GM21381 (cell line): ENCODE results near the gene GPR158.

Experiments used
- ATAC-seq: cut with Tn5 transposase; IDR thresholded peaks from one replicate; pipeline ENCODE4 v1.9.1; 2021; ENCODE audit warnings: mild to moderate bottlenecking, moderate library complexity; ENCODE audit not compliant: unreplicated experiment

GPR158 gene

GRCh38 chr10:25388188-25388861, 213.5 kb downstream of the GPR158 start:
- no peak for ATAC-seq

- no peak for ATAC-seq
Observed at GRCh38 chr10:25388862-25389206, 214.0 kb downstream of the GPR158 start.

- ATAC-seq: no peak
Observed at GRCh38 chr10:25390733-25391132, 215.9 kb downstream of the GPR158 start.

GRCh38 chr10:25392132-25392531, 217.3 kb downstream of the GPR158 start:
- no peak for ATAC-seq

- no peak for ATAC-seq
Observed at GRCh38 chr10:25393621-25394020, 218.8 kb downstream of the GPR158 start.

- ATAC-seq: no peak
Observed at GRCh38 chr10:25398680-25399079, 223.9 kb downstream of the GPR158 start.

- ATAC-seq: no peak
Observed at GRCh38 chr10:25405871-25406270, 231.1 kb downstream of the GPR158 start.

- no peak for ATAC-seq
Observed at GRCh38 chr10:25417611-25418010, 242.8 kb downstream of the GPR158 start.

GRCh38 chr10:25425776-25426175, 251.0 kb downstream of the GPR158 start:
- no peak for ATAC-seq

- ATAC-seq: no peak
Observed at GRCh38 chr10:25436431-25436830, 261.6 kb downstream of the GPR158 start.

- no peak for ATAC-seq
Observed at GRCh38 chr10:25441270-25441669, 266.5 kb downstream of the GPR158 start.

GRCh38 chr10:25444266-25444665, 269.5 kb downstream of the GPR158 start:
- ATAC-seq: no peak

GRCh38 chr10:25451401-25451800, 276.6 kb downstream of the GPR158 start:
- no peak for ATAC-seq

GRCh38 chr10:25453619-25454018, 278.8 kb downstream of the GPR158 start:
- ATAC-seq: no peak

- ATAC-seq: no peak
Observed at GRCh38 chr10:25455980-25456567, 281.3 kb downstream of the GPR158 start.

GRCh38 chr10:25457552-25457951, 282.8 kb downstream of the GPR158 start:
- no peak for ATAC-seq

GRCh38 chr10:25465582-25466372, 291.0 kb downstream of the GPR158 start:
- ATAC-seq: no peak

- ATAC-seq: no peak
Observed at GRCh38 chr10:25467881-25468280, 293.1 kb downstream of the GPR158 start.

GRCh38 chr10:25481467-25481866, 306.7 kb downstream of the GPR158 start:
- ATAC-seq: no peak

GRCh38 chr10:25483999-25484398, 309.2 kb downstream of the GPR158 start:
- ATAC-seq: no peak

- no peak for ATAC-seq
Observed at GRCh38 chr10:25487266-25487665, 312.5 kb downstream of the GPR158 start.

- no peak for ATAC-seq
Observed at GRCh38 chr10:25492040-25492439, 317.2 kb downstream of the GPR158 start.
